Upper lobe of right lung (tissue), 1 donor: Measurements from ENCODE around the gene SLC51A. TPM values are rescaled to one million over a fixed set of nuclear protein-coding genes. Genes with fewer than 3 reads are reported as not detected.

ENCODE experiments used
- ATAC-seq: fragments of 200-7000 bp; cut with Tn5 transposase; one replicate; pipeline ENCODE4 v1.9.1; 2020; ENCODE audit warnings: mild to moderate bottlenecking, moderate library complexity
- DNase-seq: peaks from one replicate; pipeline ENCODE4 v3.0.0-alpha.2; 2020
- H3K27ac ChIP-seq: fragments of 200-600 bp; one replicate; pipeline ENCODE4 v1.8.0; 2022
- H3K27me3 ChIP-seq: fragments of 200-600 bp; one replicate; pipeline ENCODE4 v1.8.0; 2022; ENCODE audit warnings: mild to moderate bottlenecking
- H3K36me3 ChIP-seq: fragments of 200-600 bp; one replicate; pipeline ENCODE4 v1.8.0; 2022
- H3K4me1 ChIP-seq: fragments of 200-600 bp; one replicate; pipeline ENCODE4 v1.8.0; 2022
- H3K4me3 ChIP-seq: fragments of 200-600 bp; one replicate; pipeline ENCODE4 v1.8.0; 2022; ENCODE audit warnings: mild to moderate bottlenecking
- H3K9me3 ChIP-seq: fragments of 200-600 bp; one replicate; pipeline ENCODE4 v1.8.0; 2022
- CTCF ChIP-seq: fragments of 200-600 bp; IDR thresholded peaks from one replicate; pipeline ENCODE4 v1.8.0; 2022; ENCODE audit warnings: antibody characterized with exemption
- intact Hi-C: fragments of 100-400 bp; cut with DNase I; formaldehyde crosslinking; loops from one replicate; pipeline ENCODE4 v1.11.0; 2022
- total RNA-seq: library from RNA; stranded (reverse); fragmentation: NEBNext Ultra II Directional; extraction: Animal tissue kit (Norgen Biotek cat#: 25700); gene quantifications from one replicate; pipeline ENCODE4 v1.2.1, GENCODE V29; 2021
- donor health status: DM: no; HTN: yes; CAD: no; lungs with severe emphysema.

The SLC51A gene
- total RNA-seq, 1 donor from 2014 or later = not detected

DNA sequence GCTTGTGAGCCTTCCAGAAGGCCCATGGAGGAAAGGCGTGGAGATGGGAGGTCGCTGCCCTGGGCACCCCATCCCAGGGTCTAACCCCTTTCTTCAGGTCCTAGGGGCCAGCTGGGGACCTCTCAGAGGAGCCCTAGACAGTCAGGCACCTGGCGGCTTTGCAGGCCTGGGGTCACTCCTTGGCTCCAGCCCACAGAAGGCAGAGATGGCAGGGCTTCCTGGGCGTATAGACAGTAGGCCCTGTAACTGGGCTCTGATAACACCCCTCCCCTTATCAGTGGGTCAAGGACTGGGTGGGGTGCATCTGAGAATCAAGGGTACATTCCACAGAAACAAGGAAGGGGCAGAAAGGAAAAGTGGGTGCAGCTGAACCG is 21.8 kb upstream of the SLC51A start:
- intact Hi-C loops = loop anchor here (10.0 kb wide), 1 partner anchor 130 kb away; no protein-coding TSS in a partner anchor
- Histone ChIP-seq H3K9me3 (no peaks in the 10 kb centered on the region), H3K27ac (peak overlapping the region; percentile 36), H3K27me3 (no peaks in the 10 kb centered on the region), H3K36me3 (no peaks in the 10 kb centered on the region), H3K4me3 (no peak overlapping the region), H3K4me1 (peaks cover 21% of the 10 kb centered on the region)
- ATAC-seq (no peak), DNase-seq (no peak)
- no peak for TF ChIP-seq CTCF

DNA sequence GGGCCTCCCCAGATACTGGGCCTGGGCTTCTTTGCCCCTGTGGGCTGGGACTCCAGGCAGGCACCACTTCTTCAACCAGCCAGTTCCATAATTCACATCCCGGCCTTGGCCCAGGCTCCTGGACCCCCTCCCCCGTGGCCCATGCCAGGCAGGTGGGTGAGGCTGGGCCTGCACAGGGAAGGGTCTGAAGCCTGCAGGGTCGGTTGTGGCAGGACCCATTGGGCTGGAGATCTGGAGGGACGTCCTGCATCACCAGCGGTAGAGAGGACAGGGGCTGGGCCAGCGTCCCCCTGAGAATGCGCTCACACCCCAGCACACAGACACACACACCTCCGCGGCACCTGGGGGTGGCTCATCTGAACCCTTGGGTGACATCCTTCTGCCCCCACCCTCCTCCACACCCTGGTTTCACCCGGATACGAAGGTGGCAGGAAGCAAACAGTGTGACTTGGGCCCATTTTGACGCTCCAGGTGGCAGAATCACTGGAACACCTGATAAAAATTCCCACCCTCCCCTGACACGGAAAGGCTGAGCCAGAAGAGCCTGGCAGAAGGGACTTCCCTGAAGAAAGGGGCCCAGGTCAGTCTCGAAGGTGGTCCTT is 20.6 kb upstream of the SLC51A start:
- no peak for TF ChIP-seq CTCF
- peaks cover 21% of the 10 kb centered on the region for H3K4me1 ChIP-seq
- H3K4me3 ChIP-seq = no peak overlapping the region
- no peaks in the 10 kb centered on the region for H3K27me3 ChIP-seq
- H3K27ac ChIP-seq = no peak overlapping the region
- H3K9me3 ChIP-seq = no peaks in the 10 kb centered on the region
- no peak for ATAC-seq
- DNase-seq = no peak
- intact Hi-C loops = loop anchor here (10.0 kb wide), 1 partner anchor 131 kb away; no protein-coding TSS in a partner anchor
- no peaks in the 10 kb centered on the region for H3K36me3 ChIP-seq

DNA sequence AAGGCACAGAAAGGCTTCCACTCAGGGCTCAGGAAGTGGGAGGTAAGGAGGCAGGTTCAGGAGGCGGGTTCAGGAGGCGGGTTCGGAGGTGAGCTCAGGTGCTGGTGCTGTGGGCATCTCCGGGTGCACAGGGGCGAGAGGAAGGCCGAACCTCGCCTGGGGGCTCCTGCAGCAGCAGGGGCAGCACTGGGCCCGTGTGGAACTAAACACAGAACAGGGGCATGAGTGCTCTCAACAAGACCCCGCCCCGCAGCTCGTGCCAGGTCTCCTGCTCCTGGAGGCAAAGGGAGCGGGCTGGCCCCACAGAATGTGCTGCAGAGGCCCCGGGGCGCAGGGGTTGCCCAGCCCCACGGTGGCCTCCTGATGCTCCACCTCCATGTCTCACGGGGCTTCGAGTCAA is 18.8 kb upstream of the SLC51A start:
- Histone ChIP-seq H3K27me3 (no peaks in the 10 kb centered on the region), H3K9me3 (no peaks in the 10 kb centered on the region), H3K27ac (no peak overlapping the region), H3K4me3 (no peak overlapping the region), H3K4me1 (peaks cover 14% of the 10 kb centered on the region), H3K36me3 (no peaks in the 10 kb centered on the region)
- DNase-seq = no peak
- ATAC-seq = no peak
- no peak for TF ChIP-seq CTCF
- intact Hi-C loops = loop anchor here (10.0 kb wide), 1 partner anchor 133 kb away; no protein-coding TSS in a partner anchor

DNA sequence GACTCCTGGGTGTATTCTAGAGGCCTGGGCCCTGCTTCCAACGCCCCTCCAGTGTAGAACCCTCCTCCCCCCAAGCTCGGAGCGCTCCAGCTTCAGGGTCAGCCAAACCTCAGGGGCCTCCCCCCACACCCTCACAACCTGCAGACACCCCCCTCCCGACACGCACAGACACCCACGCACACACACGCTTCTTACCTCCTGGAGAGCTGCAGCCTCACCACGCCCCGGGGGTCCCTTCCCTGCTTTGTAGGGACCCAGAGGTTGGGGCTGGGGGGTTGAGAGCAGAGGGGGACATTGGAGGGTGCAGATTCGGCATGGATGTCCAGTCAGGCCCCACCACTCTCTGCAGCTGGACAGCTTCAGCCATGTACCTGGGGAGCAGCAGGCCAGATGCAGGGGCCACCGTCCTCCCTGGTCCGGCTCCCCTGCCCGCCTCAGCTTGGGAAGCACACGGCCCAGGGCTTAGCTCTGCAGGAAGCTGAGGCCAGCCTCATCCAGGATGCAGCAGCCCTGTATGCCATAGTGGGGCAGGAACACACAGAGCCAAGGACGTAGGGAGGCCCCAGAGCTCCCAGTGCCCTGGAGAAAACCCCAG is 18.2 kb upstream of the SLC51A start:
- H3K4me1 ChIP-seq = peaks cover 21% of the 10 kb centered on the region
- no peak for TF ChIP-seq CTCF
- H3K4me3 ChIP-seq = no peak overlapping the region
- ATAC-seq (no peak), DNase-seq (no peak)
- intact Hi-C loops = loop anchor here (10.0 kb wide), 1 partner anchor 133 kb away; no protein-coding TSS in a partner anchor
- H3K9me3 ChIP-seq = no peaks in the 10 kb centered on the region
- no peaks in the 10 kb centered on the region for H3K27me3 ChIP-seq
- H3K36me3 ChIP-seq = no peaks in the 10 kb centered on the region
- no peak overlapping the region for H3K27ac ChIP-seq

DNA sequence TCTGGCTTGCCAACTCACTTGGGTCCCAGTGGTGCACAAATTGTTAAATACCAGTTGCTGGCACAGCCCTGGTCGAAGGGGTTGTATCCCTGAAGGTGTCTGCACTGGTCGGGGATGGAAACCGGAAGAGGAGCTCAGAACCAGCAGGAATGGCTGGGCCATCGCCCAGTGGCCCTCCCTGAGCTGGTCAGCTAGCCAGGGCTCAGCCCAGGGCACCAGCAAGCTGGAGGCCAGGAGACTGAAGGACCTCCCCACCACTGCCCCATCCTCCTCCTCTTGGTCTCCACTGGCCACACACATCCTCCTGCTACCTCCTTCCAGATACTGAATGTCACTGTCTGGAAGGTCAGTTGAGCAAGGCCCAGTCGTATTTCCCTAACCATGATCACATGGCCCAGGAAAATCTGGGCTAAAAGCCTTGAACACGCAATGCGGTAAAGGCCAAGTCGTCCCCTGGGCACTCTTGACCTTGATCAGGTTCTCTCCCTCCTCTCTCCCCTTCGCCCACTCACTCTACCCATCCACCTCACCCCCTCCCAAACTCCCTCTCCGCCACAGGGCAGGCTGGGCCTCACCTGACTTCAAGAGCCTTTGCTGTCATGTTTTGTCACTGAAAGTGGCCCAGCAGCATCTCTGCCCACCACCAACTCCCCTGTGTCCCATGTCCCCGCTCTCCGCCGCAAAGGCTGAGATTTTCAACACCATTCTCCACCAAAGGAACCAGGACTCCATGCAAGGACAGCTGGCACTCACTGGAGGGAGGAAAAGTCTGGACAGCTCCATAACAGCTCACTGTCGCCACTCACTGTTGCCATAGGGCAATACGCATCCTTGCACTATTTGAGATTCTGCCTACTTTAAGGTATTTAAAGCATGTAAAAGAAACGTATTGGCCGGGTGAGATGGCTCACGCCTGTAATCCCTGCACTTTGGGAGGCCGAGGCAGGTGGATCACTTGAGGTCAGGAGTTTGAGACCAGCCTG is 17.3 kb upstream of the SLC51A start:
- intact Hi-C loops = loop anchor here (10.0 kb wide), 1 partner anchor 134 kb away; no protein-coding TSS in a partner anchor
- H3K27ac ChIP-seq = no peak overlapping the region
- H3K4me3 ChIP-seq = no peak overlapping the region
- DNase-seq (no peak), ATAC-seq (peak; percentile 4)
- no peaks in the 10 kb centered on the region for H3K36me3 ChIP-seq
- no peaks in the 10 kb centered on the region for H3K27me3 ChIP-seq
- peaks cover 12% of the 10 kb centered on the region for H3K4me1 ChIP-seq
- no peaks in the 10 kb centered on the region for H3K9me3 ChIP-seq
- no peak for TF ChIP-seq CTCF
